Esophagus (tissue), 2 donors: ENCODE data around the gene RAD17. TPM values are rescaled to one million over a fixed set of nuclear protein-coding genes. Genes with fewer than 3 reads are reported as not detected.
"Not testable (repeated sequence)": the region's sequence is repeated elsewhere in the genome, so short reads cannot be mapped to it uniquely, and the experiment has no call there.

Source experiments
- H3K27ac ChIP-seq, 2 donors: one replicate each; pipeline ENCODE4 v1.5.1; 2013; ENCODE audit warnings: low read depth in 2 of 2, mild to moderate bottlenecking in 2 of 2, inconsistent platforms in 1 of 2, low read length in 1 of 2, moderate library complexity in 1 of 2
- H3K27me3 ChIP-seq, 2 donors: one replicate each; pipeline ENCODE4 v1.6.1; 2013; ENCODE audit warnings: low read length in 2 of 2, control low read depth in 1 of 2, mild to moderate bottlenecking in 1 of 2; ENCODE audit not compliant: insufficient read depth in 2 of 2, control insufficient read depth in 1 of 2
- H3K36me3 ChIP-seq, 2 donors: one replicate each; pipeline ENCODE4 v1.6.1; 2013; ENCODE audit warnings: low read length in 1 of 2; ENCODE audit not compliant: control insufficient read depth in 2 of 2, insufficient read depth in 2 of 2
- H3K4me1 ChIP-seq, 2 donors: one replicate each; pipeline ENCODE4 v1.6.1; 2013; ENCODE audit warnings: low read length in 1 of 2; ENCODE audit not compliant: control insufficient read depth in 2 of 2, insufficient read depth in 2 of 2
- H3K4me3 ChIP-seq, 2 donors: one replicate each; pipeline ENCODE4 v1.5.1; 2013; ENCODE audit warnings: low read length in 2 of 2, mild to moderate bottlenecking in 2 of 2, low read depth in 1 of 2, moderate library complexity in 1 of 2
- H3K9me3 ChIP-seq, 2 donors: one replicate each; pipeline ENCODE4 v1.6.1; 2013; ENCODE audit warnings: mild to moderate bottlenecking in 2 of 2, low read depth in 1 of 2, low read length in 1 of 2, moderate library complexity in 1 of 2; ENCODE audit not compliant: control insufficient read depth in 2 of 2, insufficient read depth in 1 of 2
- WGBS, 2 donors: extraction: QIAGEN DNeasy Blood & Tissue Kit; methylation state at CpG; one replicate each; pipeline ENCODE4 v1.1.7; 2013; 5-methylcytosine and 5-hydroxymethylcytosine counted together
- polyA plus RNA-seq, 2 donors: library from polyadenylated mRNA; stranded (reverse); fragments of 200-250 nt; gene quantifications; one replicate each; pipeline ENCODE4 v1.2.3, GENCODE V29; 2013
- donor health status: healthy with polysubstance abuse.
- donor health status: Bipolar disorder and iron deficiency.

RAD17 gene
- polyA plus RNA-seq: 1 to 10 TPM; 6.2 to 7.5 TPM

- WGBS, 2 donors: 0 to 1% methylated on average over 59 to 66 of the region's 66 CpGs
- Histone ChIP-seq H3K4me3 (peak within 1 kb of the TSS; percentile 76 to 96), H3K9me3 (no peaks in the 10 kb centered on the region), H3K27ac (peak within 1 kb of the TSS; percentile 97 to 99), H3K4me1 (peaks cover 3 to 4% of the 10 kb centered on the region in 2 donors), H3K27me3 (no peaks in the 10 kb centered on the region), H3K36me3 (no peaks in the 10 kb centered on the region)
Measured at GRCh38 chr5:69369340-69370121, at the start of gene RAD17, which contains the start of the genes AK6 and TAF9. Gene RAD17 (plus strand): TSS chr5:69369818. CDS start chr5:69372209, 2,391 bp downstream. Gene AK6 (minus strand): TSS chr5:69369520. CDS start chr5:69369490, 30 bp downstream. Gene TAF9 (minus strand): TSS chr5:69369520. CDS start chr5:69365737, 3,783 bp downstream.

GRCh38 chr5:69326365-69326764, 43.3 kb upstream of the RAD17 start:
- H3K36me3 ChIP-seq: no peaks in the 10 kb centered on the region
- no peaks in the 10 kb centered on the region for H3K27me3 ChIP-seq
- no peak overlapping the region for H3K27ac ChIP-seq
- no peaks in the 10 kb centered on the region for H3K9me3 ChIP-seq
- 88 to 93% methylated on average over 1 of the region's 1 CpG for WGBS, 2 donors
- H3K4me3 ChIP-seq: no peak overlapping the region
- H3K4me1 ChIP-seq: no peaks in the 10 kb centered on the region

GRCh38 chr5:69329905-69330489, 39.6 kb upstream of the RAD17 start:
- WGBS, 2 donors: 85% methylated on average over 9 of the region's 9 CpGs
- Histone ChIP-seq H3K27me3 (no peaks in the 10 kb centered on the region), H3K36me3 (no peaks in the 10 kb centered on the region), H3K27ac (no peak overlapping the region), H3K9me3 (no peaks in the 10 kb centered on the region), H3K4me3 (no peak overlapping the region), H3K4me1 (no peaks in the 10 kb centered on the region)

DNA sequence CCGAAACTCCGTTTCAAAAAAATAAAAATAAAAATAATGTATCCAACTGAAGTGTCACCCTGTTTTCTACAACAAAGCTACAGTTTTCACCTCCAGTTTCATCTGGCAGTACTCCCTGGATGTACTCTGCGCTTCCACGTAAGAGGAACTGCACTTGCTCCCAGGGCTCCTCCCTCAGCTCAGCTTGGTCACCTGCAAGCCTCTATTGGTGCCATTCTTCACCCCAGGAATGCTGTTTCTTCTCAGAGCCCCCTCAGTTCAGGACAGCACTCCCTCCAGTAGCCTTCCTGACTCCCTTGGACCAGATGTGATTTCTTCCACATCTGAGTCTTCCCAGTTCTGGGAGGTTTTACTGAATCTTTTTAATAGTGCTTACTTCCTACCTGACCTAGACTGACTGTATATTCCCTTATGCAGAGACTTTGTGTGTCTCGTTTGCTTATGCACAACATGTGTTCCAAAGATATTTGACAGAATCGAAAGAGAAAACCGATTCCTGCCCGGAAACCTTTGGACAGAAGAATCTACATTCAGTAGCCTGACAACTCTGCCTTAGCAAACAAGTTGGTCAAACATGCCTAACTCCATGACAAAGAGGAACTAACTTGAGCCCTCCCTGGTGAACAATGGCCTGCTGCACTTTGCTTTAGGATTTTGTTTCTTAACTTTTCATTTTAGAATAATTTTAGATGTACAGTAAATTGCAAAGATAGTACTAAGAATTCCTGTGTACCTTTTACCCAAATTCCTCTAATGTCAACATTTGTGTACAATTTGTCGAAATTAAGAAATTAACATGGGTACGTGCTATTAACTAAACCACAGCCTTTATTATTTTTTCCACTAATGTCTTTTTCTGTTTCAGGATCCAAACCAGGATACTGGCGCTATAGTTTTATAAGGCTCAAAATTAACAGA, 37.8 kb upstream of the RAD17 start:
- no peaks in the 10 kb centered on the region for H3K4me1 ChIP-seq
- peak overlapping the region; percentile 10 to 92 for H3K4me3 ChIP-seq
- H3K27me3 ChIP-seq: no peaks in the 10 kb centered on the region
- no peaks in the 10 kb centered on the region for H3K9me3 ChIP-seq
- peak overlapping the region; percentile 63 to 77 for H3K27ac ChIP-seq
- no peaks in the 10 kb centered on the region for H3K36me3 ChIP-seq
- 40 to 46% methylated on average over 11 of the region's 11 CpGs for WGBS, 2 donors

DNA sequence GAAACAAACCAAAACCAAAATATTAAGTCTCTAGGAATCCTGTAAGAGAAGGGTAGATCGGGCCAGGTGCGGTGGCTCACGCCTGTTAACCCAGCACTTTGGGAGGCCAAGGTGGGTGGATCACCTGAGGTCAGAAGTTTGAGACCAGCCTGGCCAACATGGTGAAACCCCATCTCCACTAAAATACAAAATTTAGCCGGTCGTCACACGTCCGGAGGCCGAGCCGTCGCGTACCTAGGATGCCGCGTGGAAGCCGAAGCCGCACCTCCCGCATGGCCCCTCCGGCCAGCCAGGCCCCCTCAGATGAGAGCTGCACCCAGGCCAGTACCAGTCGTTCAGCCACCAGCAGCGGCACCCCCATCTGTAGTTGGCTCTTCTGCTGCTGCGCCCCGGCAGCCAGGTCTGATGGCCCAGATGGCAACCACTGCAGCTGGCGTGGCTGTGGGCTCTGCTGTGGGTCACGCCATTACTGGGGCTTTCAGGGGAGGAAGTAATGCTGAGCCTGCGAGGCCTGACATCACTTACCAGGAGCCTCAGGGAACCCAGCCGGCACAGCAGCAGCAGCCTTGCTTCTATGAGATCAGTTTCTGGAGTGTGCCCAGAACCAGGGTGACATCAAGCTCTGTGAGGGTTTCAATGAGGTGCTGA, 35.8 kb upstream of the RAD17 start:
- not testable (repeated sequence) for H3K27ac ChIP-seq
- WGBS, 2 donors: 95 to 97% methylated on average over 24 to 25 of the region's 25 CpGs

GRCh38 chr5:69334793-69335268, 34.8 kb upstream of the RAD17 start:
- no peaks in the 10 kb centered on the region for H3K27me3 ChIP-seq
- H3K9me3 ChIP-seq: no peaks in the 10 kb centered on the region
- H3K4me3 ChIP-seq: peak overlapping the region in 1 of 2 donors; percentile 3
- no peaks in the 10 kb centered on the region for H3K36me3 ChIP-seq
- no peaks in the 10 kb centered on the region for H3K4me1 ChIP-seq
- WGBS, 2 donors: 6 to 11% methylated on average over 17 to 18 of the region's 18 CpGs
- H3K27ac ChIP-seq: peak overlapping the region in 1 of 2 donors; percentile 22

More for the DNA sequence above, 35.8 kb upstream of the RAD17 start:
- H3K4me3 ChIP-seq, H3K27me3 ChIP-seq, H3K4me1 ChIP-seq, H3K9me3 ChIP-seq, H3K36me3 ChIP-seq: not testable (repeated sequence)

- H3K4me1 ChIP-seq: no peaks in the 10 kb centered on the region
- H3K9me3 ChIP-seq: no peaks in the 10 kb centered on the region
- H3K27me3 ChIP-seq: no peaks in the 10 kb centered on the region
- WGBS, 2 donors: 82 to 85% methylated on average over 7 of the region's 7 CpGs
- no peak overlapping the region for H3K4me3 ChIP-seq
- H3K27ac ChIP-seq: no peak overlapping the region
- H3K36me3 ChIP-seq: no peaks in the 10 kb centered on the region
Measured at GRCh38 chr5:69335341-69335935, 34.2 kb upstream of the RAD17 start.

DNA sequence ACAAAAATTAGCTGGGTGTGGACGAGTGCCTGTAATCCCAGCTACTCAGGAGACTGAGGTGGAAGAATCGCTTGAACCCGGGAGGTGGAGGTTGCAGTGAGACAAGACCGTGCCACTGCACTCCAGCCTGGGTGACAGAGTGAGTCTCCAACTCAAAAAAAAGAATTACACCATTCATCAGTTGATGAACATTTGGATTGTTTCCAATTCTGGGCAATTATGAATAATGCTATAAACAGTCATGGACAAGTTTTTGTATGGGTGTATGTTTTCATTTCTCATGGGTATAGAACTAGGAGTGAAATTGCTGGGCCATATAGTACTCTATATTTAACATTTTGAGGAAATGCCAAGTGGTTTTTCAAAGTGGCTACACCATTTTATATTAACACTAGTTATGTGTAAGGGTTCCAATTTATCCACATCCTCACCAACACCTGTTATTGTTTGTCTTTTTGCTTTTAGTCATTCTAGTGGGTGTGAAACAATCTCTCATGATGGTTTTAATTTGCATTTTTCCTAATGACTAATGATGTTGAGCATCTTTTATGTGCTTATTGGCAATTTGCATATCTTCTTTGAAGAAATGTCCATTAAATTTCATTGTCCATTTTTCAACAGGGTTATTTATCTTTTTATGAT, 28.0 kb upstream of the RAD17 start:
- Histone ChIP-seq H3K4me3 (no peak overlapping the region), H3K9me3 (no peaks in the 10 kb centered on the region), H3K27ac (no peak overlapping the region), H3K27me3 (no peaks in the 10 kb centered on the region), H3K36me3 (no peaks in the 10 kb centered on the region), H3K4me1 (no peaks in the 10 kb centered on the region)
- 79 to 91% methylated on average over 4 of the region's 4 CpGs for WGBS, 2 donors
